Stimulated activated CD8-positive, alpha-beta memory T cell treated with anti-CD3 and anti-CD28 coated beads, Interleukin-12 subunit alpha, Interleukin-12 subunit beta, amount 100 ng/mL, for 4 hours (primary cell): ENCODE results near the gene TMEM220.
"Not testable (repeated sequence)": the region's sequence is repeated elsewhere in the genome, so short reads cannot be mapped to it uniquely, and the experiment has no call there.

Experiments used
- DNase-seq: peaks from one replicate; pipeline ENCODE4 v3.0.0-alpha.2; 2020; ENCODE audit warnings: low read depth

TMEM220 gene

DNA sequence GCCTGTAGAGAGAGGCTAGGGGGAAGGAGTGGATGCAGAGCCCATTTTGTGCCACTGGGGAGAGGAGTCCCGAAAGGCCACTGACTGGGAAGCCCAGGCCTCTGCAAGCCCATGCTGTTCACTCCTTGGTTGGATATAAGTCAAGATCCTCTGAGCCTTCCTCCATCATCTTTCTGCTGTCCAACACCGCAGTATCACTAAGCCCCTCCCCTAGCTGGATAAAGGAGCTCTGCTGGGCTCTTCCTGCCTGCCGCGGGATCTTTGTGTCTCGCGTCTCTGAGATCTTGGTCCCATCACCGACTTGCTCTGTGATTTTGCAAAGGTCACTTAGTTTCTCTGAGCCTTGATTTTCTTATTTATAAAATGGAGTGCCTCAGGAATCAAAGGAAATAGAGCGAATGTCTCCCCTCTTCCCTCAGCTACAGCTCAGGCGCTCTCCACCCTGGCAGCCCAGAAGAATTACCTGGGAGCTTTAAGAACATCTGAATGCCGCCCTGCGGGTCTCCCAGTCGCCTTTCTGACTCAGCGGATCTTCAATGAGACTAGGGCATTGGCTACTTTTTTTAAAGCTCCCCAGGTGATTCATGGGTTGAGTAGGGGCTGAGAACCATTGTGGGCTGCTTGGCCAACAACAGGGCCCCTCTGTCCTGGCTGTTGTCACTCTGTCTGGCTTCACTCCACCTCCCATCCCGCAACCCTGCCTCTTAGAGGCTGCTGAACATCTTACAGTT lies 25.2 kb upstream of the TMEM220 start:
- DNase-seq: no peak

DNA sequence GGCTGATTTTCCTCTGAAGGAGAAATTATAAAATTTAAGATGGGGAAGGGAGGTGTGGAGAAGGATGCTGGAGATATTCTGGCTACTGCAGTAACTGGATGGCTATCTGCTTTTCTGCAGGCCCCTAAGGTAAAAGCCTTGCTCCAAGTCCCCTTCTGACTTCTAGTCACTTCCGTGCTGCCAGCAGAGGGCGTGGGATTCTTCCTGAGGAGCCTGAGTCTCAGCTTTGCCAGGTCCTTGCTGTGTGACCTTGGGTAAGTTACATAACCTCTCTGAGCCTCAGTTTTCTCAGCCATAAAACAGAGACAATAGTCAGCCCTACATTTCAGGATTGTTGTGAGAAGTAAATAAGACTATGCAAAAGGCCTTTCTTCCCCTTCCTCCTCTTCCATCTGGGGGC lies 24.3 kb upstream of the TMEM220 start:
- no peak for DNase-seq

DNA sequence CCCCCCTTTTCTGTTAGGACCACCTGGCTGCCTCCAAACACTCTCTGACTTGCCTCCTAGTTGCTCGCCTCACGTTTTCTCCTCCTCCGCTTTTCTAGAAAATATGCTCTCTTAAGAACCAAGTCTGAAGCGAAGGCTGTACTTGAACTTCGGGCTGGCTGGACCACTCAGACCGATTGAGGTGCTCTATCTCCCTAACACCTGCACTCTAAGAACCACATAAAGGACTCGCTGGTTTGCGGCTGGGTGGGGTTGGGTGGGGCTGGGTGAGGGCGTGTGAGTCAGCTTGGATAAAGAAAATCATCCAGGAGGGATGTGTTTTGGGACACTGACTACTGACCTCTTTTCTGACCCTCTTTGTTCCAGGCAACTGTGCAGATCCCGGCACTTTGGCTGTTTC lies 22.9 kb upstream of the TMEM220 start:
- DNase-seq: no peak

DNA sequence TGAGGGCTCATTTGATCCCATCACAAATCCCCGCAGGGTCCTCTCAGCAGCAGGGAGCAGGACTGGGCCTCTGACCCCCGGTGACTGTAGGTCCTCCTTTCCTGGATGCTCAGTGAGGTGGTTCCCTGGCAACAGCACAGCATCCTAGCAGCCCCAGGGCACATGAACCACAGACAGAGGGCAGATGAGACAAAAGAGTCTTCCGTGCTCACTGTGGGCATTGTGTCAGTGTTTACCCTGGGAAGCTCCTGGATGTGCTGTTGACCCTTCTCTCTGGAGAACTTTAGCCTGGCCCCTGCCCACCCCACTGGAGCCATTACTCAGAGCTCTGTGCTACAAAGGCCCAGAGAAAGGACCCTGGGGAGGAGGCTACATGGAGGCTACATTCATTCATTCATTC lies 21.7 kb upstream of the TMEM220 start:
- DNase-seq: no peak

DNA sequence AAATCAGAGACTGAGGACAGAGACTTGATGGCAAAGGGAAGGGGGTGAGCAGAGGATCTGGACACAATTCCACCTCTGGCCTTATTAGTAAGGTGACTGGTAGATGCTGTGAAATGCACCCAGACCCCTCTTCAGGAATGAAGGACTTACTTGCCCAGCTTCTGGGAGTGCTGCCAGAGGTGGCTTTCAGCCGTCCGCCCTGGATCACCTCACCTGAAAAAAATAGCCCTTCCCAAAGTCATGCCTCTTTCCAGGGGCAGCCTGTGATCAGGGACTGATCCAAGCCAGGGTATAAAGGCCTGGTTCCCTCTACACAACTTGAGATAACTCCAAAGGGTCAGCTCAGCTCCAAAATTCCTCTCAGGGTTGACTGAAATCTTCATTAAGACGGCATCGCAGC lies 20.4 kb upstream of the TMEM220 start:
- DNase-seq: no peak

DNA sequence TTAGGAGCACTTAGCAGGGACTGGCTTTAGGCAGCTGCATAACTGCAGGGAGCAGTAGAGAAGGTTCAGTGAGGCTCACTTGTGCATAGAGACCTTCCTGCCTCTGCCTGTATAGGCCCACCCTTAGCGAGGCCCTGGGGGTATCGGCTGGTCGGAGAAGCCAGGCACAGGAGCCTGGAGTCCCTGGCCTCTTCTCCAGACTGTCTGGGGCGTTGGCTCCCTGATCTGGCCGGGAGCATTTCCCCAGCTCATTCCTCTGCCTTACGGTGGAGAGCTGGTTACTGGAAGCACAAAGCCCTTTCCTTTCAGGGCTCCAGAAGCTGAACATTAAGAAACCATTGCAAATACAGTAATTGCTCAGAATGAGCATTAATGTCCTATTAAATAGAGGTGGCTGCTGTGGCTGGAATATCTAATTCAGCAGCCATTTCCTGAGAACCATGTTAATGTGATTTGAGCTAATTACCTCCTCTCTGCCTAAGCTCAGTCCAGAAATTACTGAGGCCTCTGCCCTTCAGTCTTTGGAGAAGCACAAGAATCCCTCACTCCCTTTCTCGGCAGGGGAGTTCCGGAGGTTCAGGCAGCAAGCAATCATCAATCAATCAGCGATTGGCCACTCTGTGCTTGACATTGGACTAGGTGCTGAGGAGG lies 18.8 kb upstream of the TMEM220 start:
- DNase-seq: no peak

DNA sequence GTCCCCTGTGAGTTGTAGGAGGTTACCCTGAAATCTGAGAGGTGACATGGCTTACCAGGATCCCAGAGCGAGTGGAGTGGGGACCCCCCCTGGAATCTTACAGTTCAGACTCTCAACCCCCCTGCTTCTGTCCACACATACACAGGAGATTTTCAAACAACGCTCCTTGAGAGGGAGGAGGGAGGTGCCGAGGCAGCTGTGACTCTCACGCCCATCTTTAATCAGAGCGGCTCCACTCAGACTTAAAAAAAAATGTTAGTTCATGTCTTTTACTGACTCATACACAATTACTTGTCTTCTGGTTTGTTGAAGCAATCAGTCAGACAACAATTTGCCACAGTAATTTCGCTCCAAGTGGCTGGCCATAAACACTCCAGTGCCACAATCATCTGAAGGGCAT lies 15.4 kb upstream of the TMEM220 start:
- DNase-seq: no peak

DNA sequence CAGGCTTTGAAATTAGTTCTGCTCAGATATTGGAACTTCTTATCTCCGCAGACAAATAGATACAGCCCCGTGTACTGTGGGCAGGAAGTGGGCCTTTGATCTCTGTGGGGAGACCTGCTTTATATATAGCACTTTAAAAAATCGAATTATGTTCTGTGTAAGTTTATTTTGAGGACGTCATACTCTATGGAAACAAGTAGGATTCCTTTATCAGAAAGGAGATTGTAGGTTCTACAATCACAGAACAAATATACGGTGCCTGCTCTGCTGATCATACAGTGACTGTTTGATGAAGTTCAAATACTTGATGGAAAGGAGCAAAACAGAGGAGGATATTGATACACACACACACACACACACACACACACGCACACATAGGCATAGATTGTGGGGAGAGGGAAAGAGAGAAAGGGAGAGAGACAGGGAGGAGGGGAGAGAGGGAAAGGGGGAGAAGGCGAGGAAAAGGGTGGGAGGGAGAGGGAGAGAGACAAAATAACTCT lies 14.7 kb upstream of the TMEM220 start:
- DNase-seq: no peak

DNA sequence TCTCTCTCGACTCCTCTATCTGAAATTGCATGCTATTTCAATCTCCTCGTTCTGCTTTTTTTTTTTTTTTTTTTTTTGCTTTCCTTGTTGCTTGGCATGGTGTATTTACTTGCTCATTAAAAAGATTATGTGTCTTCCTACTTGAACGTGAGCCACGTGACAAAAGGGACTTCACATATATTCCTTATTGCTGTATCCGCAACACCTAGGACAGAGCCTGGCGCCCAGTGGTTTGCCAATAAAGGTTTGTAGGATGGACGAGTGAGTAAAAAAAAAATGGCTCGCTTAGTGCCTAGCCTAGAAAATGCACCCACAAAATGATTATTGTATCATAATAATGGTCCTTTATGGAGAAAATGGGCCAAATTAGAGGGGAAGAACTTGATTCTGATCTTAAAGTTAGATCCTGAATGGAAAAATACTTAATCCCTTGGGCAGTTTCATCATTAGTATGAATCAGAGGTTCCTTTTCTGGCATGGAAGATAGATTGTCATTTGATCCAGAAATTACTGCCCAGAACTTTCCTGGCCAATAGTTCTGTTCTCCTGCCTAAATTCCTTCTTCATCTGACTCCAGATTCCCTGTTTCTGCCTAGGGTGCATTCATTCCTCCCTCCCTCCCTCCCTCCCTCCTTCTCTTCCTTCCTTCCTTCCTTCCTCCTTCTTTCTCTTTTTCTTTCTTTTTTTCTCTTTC lies 13.6 kb upstream of the TMEM220 start:
- no peak for DNase-seq

DNA sequence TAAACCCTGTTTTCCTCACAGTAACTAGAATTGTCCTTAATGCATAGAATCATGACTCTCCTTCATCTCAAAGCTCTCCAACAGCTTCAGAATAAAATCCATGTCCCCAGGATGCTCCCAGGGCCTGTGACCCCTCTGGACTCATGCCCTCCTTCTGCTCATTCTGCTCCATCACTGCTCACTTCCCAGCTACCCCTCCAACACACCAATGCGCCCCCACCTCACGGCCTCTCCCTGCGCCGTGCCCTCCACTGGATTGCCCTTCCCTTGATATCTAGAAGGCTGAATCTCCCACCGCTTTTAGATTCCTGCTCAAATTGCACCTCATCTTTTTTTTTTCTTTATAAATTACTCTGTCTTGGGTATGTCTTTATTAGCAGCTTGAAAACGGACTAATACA lies 12.6 kb upstream of the TMEM220 start:
- no peak for DNase-seq

DNA sequence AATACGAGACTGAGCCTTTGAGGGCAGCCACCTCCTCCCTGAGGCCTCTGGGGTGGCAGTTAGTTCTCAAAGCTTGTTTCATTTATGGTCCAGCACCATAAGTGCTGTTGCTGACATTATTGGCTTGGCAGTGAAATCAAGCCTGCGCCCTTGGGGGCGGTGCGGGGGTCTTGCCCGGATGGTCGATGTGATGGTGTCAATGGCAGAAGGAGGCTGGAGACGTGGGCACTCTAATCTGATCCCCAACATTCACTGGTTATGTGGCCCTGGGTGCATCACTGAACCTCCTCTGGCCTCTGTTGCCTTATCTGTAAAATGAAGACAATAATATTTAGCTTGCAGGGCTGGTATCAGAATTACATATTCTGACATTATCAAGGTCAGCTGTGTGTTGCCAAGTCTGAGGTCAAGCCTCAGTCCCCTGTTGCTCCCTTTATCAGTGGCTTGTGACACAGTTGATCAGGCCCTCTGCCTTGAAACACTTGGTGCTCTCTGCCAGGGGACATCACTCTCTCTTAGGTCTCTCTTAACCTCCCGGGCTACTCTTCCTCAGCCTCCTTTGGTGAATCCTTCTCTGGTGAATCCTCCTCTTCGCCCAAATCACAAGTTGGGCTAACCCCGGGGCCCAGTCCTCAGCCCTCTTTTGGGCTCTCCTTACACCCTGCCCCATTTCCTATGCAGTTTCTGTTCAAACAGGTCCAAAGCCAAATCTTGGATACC lies 11.8 kb upstream of the TMEM220 start:
- no peak for DNase-seq

DNA sequence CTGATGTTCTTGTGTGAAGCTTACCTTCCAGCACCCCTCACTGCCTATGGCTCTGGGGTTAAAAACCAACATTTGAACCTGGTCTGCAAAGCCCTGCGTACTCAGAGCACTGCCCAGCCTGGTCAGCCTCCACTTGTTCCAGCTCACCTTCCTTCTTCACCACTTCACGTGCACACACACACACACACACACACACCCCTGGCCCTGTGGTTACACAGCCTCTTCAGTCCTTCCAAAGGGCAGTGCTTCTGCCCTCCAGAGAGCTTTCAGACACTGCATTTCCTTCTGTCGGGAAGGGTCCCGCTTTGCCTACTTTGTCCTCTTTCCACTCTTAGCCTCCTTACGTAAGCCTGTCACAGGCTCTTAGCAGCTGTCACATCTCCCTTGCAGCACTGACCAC lies 9.6 kb upstream of the TMEM220 start:
- DNase-seq: no peak

DNA sequence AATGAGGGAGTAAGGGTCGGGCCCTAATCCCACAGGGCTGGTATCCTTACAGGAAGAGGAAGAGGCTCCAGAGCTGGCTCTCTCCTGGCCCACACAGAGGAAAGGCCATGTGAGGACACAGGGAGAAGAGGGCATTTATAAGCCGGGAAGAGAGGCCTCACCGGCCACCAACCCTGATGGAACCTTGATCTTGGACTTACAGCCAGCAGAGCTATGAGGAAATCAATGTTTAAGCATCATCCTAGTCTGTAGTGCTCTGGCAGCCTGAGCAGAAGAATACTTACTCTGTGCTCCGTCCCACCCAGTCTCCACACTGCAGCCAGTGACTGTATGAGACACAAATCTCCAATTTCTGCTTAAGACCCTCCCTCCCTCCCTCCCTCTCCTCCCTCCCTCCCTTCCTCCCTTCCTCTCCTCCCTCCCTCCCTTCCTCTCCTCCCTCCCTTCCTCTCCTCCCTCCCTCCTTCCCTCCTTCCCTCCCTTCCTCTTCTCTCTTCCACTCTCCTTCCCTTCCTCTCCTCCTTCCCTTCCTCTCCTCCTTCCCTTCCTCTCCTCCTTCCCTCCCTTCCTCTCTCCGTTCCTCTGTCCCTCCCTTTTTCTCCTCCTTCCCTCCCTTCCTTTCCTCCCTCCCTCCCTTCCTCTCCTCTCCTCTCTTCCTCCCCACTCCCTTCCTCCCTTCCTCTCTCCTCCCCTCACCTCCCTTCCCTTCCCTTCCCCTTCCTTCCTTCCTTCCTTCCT lies 8.9 kb upstream of the TMEM220 start:
- DNase-seq: no peak

DNA sequence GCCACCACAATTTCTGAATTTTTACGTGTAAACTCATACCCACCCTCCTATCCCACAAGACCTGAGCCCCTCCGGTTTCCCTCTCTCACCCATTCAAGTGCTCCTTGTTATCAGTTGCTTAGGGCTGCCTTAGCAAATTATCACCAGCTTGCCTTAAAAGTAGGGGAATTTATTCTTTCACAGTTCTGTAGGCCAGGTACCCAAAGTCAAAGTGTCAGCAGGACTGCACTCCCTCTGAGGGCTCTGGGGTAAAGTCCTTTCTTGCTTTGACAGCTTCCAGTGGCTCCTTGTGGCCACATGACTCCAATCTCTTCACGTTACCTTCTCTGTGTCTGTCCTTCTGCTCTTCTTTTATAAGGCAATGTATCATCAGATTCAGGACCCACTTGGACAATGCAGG lies 7.9 kb upstream of the TMEM220 start:
- DNase-seq: no peak

DNA sequence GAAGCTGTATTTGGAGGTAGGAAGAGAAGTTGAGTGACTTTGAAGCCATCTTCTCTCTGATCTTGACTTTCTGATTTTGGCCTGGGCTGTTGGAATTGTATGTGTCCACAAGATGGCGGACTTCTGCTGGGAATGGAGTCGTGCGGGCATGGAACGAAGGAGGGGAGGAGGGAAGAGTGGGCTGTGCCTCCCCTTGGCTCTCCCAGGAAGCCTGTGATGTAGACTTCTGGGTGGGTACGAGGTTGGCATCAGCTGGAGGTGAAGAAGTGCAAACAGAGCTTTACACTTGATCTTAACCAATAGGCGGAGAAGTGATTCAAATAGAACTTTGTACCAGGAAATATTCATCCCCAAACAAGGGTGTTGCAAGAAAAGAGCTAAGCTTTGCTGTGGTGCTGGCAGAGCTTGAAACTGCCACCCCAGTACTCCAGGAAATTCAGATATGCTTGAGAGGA lies 7.4 kb upstream of the TMEM220 start:
- no peak for DNase-seq

DNA sequence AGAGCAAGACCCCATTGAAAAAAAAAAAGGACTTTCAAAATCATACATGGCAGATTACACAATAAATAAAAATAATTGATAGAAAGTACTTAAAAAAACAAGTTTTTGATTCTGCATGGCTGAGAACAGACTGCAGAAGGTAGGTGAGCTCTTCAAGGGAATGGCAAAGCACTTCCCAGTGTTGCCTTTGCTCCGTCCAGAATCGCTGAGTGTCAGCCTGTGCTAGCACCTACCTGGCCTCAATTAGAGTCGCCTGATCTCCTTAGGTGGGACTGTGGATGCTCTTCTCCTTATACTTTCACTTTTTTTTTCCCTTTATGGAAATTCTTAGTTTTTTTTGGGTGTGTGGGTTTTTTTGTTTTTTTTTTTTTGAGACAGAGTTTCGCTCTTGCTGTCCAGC lies 6.0 kb upstream of the TMEM220 start:
- DNase-seq: no peak

DNA sequence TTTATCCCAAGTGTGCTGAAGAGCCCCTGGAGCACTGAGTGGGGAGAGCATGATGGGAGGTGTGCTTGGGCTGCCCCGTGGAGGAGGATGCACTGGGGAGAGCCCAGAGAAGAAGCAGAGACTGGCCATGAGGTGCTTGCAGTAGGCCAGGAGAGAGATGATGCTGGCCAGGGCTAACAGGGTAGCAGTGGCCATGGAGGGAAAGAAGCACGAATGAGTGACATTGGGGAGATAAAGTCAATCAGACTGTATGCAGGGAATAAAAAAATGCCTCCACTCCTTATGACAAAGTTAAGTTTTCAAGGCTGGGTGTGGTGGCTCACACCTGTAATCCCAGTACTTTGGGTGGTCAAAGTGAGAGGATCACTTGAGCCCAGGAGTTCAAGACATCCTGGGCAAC lies 5.4 kb upstream of the TMEM220 start:
- no peak for DNase-seq

DNA sequence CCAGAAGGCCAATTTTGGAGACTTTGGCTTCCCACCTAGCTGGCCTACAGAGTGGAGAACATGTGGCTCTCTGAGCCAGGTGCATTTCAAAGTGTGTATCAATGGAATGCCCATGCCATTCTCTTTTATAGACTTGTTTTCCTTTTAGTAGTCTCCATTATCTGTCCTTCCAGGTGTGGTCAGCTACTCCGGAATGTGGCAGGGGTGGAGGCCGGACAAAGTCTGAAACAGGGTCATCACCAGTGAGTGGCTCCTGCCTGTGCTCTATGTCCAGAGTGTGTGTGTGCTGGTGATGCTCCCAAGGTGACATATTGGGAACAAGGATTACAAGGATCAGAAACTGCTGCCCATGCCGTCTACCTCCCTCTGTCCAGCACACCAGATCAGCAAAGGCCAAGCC lies 3.8 kb upstream of the TMEM220 start:
- DNase-seq: no peak

DNA sequence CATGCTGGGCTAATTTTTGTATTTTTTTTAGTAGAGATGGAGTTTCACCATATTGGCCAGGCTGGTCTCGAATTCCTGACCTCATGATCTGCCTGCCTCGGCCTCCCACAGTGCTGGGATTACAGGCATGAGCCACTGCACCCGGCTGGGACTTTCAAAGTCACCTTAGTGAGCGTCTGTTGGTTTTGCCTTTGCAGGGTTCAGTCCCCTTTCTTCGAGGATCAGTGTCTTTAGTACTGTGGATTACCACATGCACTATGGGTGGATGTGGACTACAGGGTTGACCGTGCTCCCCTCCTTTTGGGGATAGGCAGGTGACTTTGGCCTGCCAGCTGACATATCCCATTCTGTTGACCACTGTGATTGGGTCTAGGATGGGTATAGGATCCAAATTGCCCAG lies 2.3 kb upstream of the TMEM220 start:
- DNase-seq: not testable (repeated sequence)

DNA sequence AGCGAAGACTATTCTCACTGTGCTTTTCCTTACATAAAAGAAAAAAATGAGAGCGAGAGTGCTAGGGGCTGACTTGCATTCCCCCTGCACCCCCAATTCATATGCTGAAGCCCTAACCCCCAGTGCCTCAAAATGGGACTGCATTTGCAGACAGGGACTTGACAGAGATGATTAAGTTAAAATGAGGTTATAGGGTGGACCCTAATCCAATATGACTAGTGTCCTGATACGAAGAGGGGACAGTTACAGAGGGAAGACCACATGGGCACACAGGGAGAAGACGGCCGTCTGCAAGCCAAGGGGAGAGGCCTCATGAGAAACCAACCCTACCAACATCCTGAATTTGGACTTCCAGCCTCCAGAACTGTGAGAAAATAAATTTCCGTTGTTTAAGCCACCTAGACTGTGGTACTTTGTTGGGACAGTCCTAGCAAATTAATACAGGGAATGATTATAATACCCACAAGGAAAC lies 1.6 kb upstream of the TMEM220 start:
- DNase-seq: no peak

DNA sequence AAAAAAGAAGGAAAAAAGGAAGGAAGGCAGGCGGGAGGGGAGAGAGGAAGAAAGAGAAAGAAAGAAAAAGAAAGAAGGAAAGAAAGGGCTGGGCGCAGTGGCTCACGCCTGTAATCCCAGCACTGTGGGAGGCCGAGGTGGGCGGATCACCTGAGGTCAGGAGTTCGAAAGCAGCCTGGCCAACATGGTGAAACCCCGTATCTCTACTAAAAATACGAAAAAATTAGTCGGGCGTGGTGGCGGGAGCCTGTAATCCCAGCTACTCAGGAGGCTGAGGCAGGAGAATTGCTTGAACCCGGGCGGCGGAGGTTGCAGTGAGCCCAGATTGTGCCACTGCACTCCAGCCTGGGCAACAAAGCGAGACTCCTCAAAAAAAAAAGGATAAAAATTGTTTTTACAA lies 424 bp upstream of the TMEM220 start:
- DNase-seq: not testable (repeated sequence)
